SK-N-MC (cell line): Measurements from ENCODE around the gene SDK1.
A peak's percentile ranks its signal among the peaks of the same experiment; 100 is the strongest.

Experiments
- DNase-seq: peaks from one replicate; pipeline ENCODE4 v3.0.0-alpha.2; 2011; ENCODE audit warnings: low read depth, low spot score
- H3K27ac ChIP-seq: fragments of 200-600 bp; sonication (generic); 2 replicates; pipeline ENCODE4 v1.5.1; 2016; ENCODE audit warnings: mixed run types
- H3K36me3 ChIP-seq: fragments of 200-600 bp; sonication (generic); 2 replicates; pipeline ENCODE4 v1.6.1; 2017; ENCODE audit warnings: antibody characterized with exemption, low read length, mixed read lengths; ENCODE audit not compliant: insufficient read depth
- H3K4me3 ChIP-seq: fragments of 200-600 bp; sonication (generic); 2 replicates; pipeline ENCODE4 v1.5.1; 2016
- H3K9ac ChIP-seq: fragments of 200-600 bp; sonication (generic); 2 replicates; pipeline ENCODE4 v1.8.0; 2017; ENCODE audit warnings: mixed run types, mixed read lengths; ENCODE audit not compliant: insufficient read length
- H3K9me3 ChIP-seq: fragments of 200-600 bp; sonication (generic); 2 replicates; pipeline ENCODE4 v1.6.1; 2017; ENCODE audit warnings: low read depth, mild to moderate bottlenecking, antibody characterized with exemption, low read length, moderate library complexity, mixed read lengths
- EZH2 ChIP-seq: fragments of 200-600 bp; sonication (generic); IDR thresholded peaks from one replicate; pipeline ENCODE4 v1.6.1; 2017; ENCODE audit warnings: antibody characterized with exemption
- FOXP2 ChIP-seq: optimal IDR thresholded peaks from 2 replicates; pipeline ENCODE3; 2011; ENCODE audit warnings: mild to moderate bottlenecking, moderate library complexity; ENCODE audit not compliant: insufficient read depth; ENCODE audit errors: extremely low read length, control extremely low read depth
- POLR2AphosphoS5 ChIP-seq: IDR thresholded peaks from 2 replicates; pipeline ENCODE4 v1.6.1; 2012; ENCODE audit warnings: mild to moderate bottlenecking, low read depth, low read length, borderline replicate concordance

Gene SDK1

GRCh38 chr7:3510101-3511020 is 209.3 kb downstream of the SDK1 start:
- DNase-seq = no peak
- H3K27ac ChIP-seq = peak overlapping the region; percentile 29; the same call in 1 of the 2 replicates
- peaks cover 13% of the 10 kb centered on the region for H3K36me3 ChIP-seq
- TF ChIP-seq FOXP2 (no peak), POLR2AphosphoS5 (no peak), EZH2 (no peak)
- no peak overlapping the region for H3K9ac ChIP-seq
- no peak overlapping the region for H3K4me3 ChIP-seq
- H3K9me3 ChIP-seq = peaks cover 14% of the 10 kb centered on the region; the same call in 1 of the 2 replicates

- no peak for DNase-seq
- H3K27ac ChIP-seq = peak overlapping the region; percentile 81
- no peak for TF ChIP-seq EZH2
- no peak for TF ChIP-seq POLR2AphosphoS5
- TF ChIP-seq FOXP2 = no peak
Measured at GRCh38 chr7:3517344-3517743, 216.3 kb downstream of the SDK1 start.

GRCh38 chr7:3518546-3518945 is 217.5 kb downstream of the SDK1 start:
- DNase-seq = no peak
- TF ChIP-seq FOXP2 (no peak), EZH2 (no peak), POLR2AphosphoS5 (no peak)
- Histone ChIP-seq H3K9me3 (no peaks in the 10 kb centered on the region), H3K27ac (no peak overlapping the region), H3K9ac (no peak overlapping the region), H3K36me3 (no peaks in the 10 kb centered on the region), H3K4me3 (no peak overlapping the region)

More at GRCh38 chr7:3517344-3517743, 216.3 kb downstream of the SDK1 start:
- Histone ChIP-seq H3K9me3 (no peaks in the 10 kb centered on the region), H3K4me3 (peak overlapping the region; percentile 26; the same call in 1 of the 2 replicates), H3K36me3 (peaks cover under 1% of the 10 kb centered on the region; the same call in 1 of the 2 replicates), H3K9ac (no peak overlapping the region)

GRCh38 chr7:3520206-3520605 is 219.2 kb downstream of the SDK1 start:
- no peak for DNase-seq
- Histone ChIP-seq H3K36me3 (no peaks in the 10 kb centered on the region), H3K9me3 (no peaks in the 10 kb centered on the region), H3K27ac (0 out of 2 replicates have a peak overlapping the region, but pooled peaks have one; percentile 1), H3K4me3 (no peak overlapping the region), H3K9ac (no peak overlapping the region)
- TF ChIP-seq EZH2 (no peak), FOXP2 (no peak), POLR2AphosphoS5 (no peak)

- no peak overlapping the region for H3K27ac ChIP-seq
- no peaks in the 10 kb centered on the region for H3K36me3 ChIP-seq
- no peak overlapping the region for H3K9ac ChIP-seq
- TF ChIP-seq POLR2AphosphoS5 (no peak), FOXP2 (no peak), EZH2 (no peak)
- H3K4me3 ChIP-seq = no peak overlapping the region
- DNase-seq = no peak
- no peaks in the 10 kb centered on the region for H3K9me3 ChIP-seq
Measured at GRCh38 chr7:3527496-3528124, 226.6 kb downstream of the SDK1 start.

- Histone ChIP-seq H3K9ac (no peak overlapping the region), H3K27ac (no peak overlapping the region), H3K4me3 (no peak overlapping the region), H3K9me3 (no peaks in the 10 kb centered on the region), H3K36me3 (no peaks in the 10 kb centered on the region)
- DNase-seq = no peak
- no peak for TF ChIP-seq FOXP2
- TF ChIP-seq EZH2 = no peak
- no peak for TF ChIP-seq POLR2AphosphoS5
Measured at GRCh38 chr7:3533040-3533439, 232.0 kb downstream of the SDK1 start.

- Histone ChIP-seq H3K4me3 (no peak overlapping the region), H3K27ac (no peak overlapping the region), H3K9ac (no peak overlapping the region), H3K9me3 (no peaks in the 10 kb centered on the region), H3K36me3 (no peaks in the 10 kb centered on the region)
- TF ChIP-seq POLR2AphosphoS5 (no peak), FOXP2 (no peak), EZH2 (no peak)
- no peak for DNase-seq
Measured at GRCh38 chr7:3537210-3537875, 236.3 kb downstream of the SDK1 start.

GRCh38 chr7:3538041-3538440 is 237.0 kb downstream of the SDK1 start:
- no peak overlapping the region for H3K9ac ChIP-seq
- no peak overlapping the region for H3K27ac ChIP-seq
- TF ChIP-seq EZH2 (no peak), FOXP2 (no peak), POLR2AphosphoS5 (no peak)
- no peak for DNase-seq
- no peak overlapping the region for H3K4me3 ChIP-seq
- no peaks in the 10 kb centered on the region for H3K9me3 ChIP-seq
- no peaks in the 10 kb centered on the region for H3K36me3 ChIP-seq
